Activated CD8-positive, alpha-beta memory T cell treated with anti-CD3 and anti-CD28 coated beads for 36 hours (primary cell): ENCODE data around the gene NFAM1. TPM values are rescaled to one million over a fixed set of nuclear protein-coding genes. Genes with fewer than 3 reads are reported as not detected.

ENCODE experiments used
- CTCF ChIA-PET: fragments of 350-600 bp; sonication (Branson Sonifier 250); formaldehyde crosslinking; loops from one replicate; lab custom pipeline; 2021; ENCODE audit warnings: antibody characterized with exemption; lab: Charles Lee
- POLR2A ChIA-PET: fragments of 350-600 bp; sonication (Branson Sonifier 250); formaldehyde crosslinking; loops from one replicate; lab custom pipeline; 2021; ENCODE audit warnings: antibody characterized with exemption; lab: Charles Lee
- total RNA-seq, 2 experiments: library from RNA; stranded (reverse); gene quantifications; one replicate each; pipeline ENCODE4 v1.2.3, GENCODE V29; 2021

The NFAM1 gene
- total RNA-seq, 2 experiments from 2014 or later: 0.10 to 0.13 TPM

DNA sequence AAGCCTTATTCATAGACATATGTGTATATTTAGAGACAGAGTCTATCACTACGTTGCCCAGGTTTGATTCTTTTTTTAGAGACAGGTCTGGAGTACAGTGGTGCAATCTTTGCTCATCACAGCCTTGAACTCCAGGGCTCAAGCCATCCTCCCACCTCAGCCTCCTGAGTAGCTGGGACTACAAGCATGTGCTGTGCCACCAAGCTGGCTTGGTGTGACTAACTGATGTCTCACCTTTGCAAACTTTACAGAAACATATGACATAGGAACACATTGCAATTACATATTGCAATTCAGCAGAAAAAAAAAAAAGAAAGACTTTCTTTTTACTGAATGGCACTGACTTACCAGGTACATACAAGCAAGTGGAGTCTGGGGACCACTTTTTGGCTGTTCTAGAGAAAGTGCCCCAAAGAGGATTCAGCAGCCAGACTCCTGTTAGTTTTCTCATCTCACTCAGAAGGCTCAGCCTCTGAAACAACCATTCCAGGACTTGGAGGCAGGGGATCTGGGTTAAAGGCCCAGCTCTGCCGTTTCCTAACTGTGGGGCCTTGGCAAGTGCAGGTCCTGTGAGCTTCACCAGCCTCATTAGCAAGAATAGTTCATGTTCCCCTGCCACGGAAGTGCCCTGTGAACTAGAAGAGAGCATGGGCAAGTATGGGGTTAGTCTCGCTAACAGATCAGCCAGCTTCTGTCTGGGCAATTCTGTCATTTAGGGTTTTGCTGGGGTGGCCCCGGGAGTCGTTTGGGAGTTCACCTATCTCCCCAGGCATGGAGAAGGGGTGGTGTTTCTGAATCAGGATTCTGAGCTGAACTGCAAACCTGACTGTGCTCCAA is 11.3 kb upstream of the NFAM1 start:
- ChIA-PET POLR2A (interaction anchor here (0.5 to 2.4 kb wide), 2 partner anchors 273 to 353 kb away, joined by 5 to 9 read pairs; partner anchors contain the start of gene NDUFA6), CTCF (interaction anchor here (0.6 to 3.1 kb wide), 15 partner anchors 7 to 411 kb away, joined by 3 to 17 read pairs (median 4); partner anchors contain the start of gene NDUFA6)

DNA sequence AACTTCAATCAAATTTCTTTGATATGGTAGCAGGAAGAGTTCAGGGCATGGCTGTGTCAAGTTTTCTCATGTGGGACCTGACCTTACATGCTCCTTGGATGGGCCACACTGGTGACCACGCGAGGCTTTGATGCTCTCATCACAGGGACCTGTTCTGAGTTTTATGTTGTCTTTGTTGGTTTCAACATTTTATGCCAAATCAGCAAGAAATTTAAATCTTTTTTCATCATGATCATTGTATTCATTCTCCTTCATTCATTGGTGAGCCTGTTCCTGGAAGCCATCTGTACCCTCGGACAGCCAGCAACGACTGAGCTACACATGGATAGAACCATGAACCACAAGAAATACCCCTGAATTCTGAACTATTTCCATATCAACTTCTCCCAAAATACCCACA is 10.5 kb upstream of the NFAM1 start:
- CTCF ChIA-PET: interaction anchor here (1.3 to 3.1 kb wide), 2 partner anchors 276 to 352 kb away, joined by 4 to 17 read pairs; partner anchors contain the start of gene NDUFA6
- POLR2A ChIA-PET: interaction anchor here (2.4 kb wide), 1 partner anchor 352 kb away, joined by 9 read pairs; the partner anchor contains the start of gene NDUFA6

- POLR2A ChIA-PET: no interaction called here
- CTCF ChIA-PET: no interaction called here
Observed at GRCh38 chr22:42440728-42441127, 8.5 kb upstream of the NFAM1 start.

DNA sequence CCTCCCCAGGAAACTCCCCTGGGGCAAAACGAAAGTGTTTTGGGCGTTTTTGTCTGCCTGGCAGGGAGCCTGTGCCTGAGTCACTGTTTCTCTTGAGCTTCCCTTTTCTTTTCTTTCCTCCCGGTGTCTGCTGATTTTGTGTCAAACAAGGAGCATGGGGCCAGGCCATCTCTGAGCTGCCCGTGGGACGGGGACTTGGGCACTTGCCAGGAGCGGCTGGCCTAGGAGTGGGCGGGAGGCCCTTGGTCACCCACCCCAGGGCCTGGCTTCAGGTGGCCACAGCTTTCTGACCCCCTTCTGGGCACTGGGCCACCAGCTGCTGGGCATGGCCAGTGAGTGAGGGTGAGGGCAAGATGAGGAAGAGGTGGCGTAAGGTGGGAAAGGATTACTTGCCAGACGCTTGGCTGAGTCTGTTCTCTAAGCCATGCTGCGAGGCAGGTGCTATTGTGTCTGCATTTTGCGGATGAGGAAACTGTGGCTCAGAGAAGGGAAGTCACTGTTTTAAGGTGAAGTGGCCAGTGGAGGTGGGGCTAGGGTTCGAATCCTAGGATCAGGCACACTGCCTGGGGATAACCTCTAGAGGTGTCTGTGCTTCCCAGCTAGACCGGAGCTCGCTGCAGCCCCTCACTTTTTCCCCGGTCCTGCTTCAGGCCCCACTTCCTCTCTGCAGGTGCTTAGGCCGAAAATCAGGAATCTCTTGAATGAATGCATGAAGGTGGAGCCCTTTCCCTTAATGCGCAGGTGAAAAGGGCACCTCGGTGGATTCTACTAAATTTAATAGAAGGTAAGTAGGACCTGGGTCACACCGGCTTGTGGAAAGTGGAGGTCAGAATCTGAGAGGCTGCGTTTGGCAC is 7.8 kb upstream of the NFAM1 start:
- CTCF ChIA-PET: interaction anchor here (0.6 to 5.5 kb wide), 4 partner anchors 37 to 483 kb away, joined by 3 to 32 read pairs (median 4); no protein-coding TSS in a partner anchor
- POLR2A ChIA-PET: no interaction called here

DNA sequence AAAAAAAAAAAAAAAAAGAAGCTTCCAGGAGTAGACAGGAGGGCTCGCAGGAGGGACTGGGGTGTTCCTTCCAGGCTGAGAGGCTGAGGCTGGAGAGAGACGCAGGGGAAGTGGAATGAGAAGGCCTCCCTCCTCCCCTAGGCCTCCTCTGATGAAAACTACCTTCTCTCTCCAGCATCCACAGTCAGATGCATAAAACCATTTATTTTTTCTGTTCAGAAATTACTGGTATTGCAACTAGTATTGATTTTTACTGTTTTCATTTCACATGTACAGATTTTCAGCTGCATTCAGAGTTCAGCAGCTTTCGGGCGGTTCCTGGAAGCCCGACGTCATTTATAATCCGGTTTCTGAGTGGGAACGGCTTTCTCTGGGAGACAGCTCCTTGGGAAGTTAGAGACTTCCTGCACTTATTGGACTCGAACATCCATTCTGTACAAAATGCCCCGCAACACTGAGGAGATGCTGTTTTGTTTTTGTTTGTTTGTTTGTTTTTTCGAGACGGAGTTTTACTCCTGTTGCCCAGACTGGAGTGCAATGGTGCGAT is 6.9 kb upstream of the NFAM1 start:
- POLR2A ChIA-PET: interaction anchor here (0.7 kb wide), 1 partner anchor 266 kb away, joined by 3 read pairs; no protein-coding TSS in a partner anchor
- CTCF ChIA-PET: interaction anchor here (1.1 to 5.5 kb wide), 3 partner anchors 37 to 349 kb away, joined by 3 to 32 read pairs (median 10); partner anchors contain the start of gene NDUFA6

- CTCF ChIA-PET: interaction anchor here (0.5 to 5.5 kb wide), 6 partner anchors 185 to 348 kb away, joined by 3 to 32 read pairs (median 4); partner anchors contain the start of gene NDUFA6
Observed at GRCh38 chr22:42438293-42438650, 6.1 kb upstream of the NFAM1 start.

GRCh38 chr22:42437488-42438292 is 5.5 kb upstream of the NFAM1 start:
- CTCF ChIA-PET: interaction anchor here (0.5 to 5.5 kb wide), 9 partner anchors 185 to 347 kb away, joined by 3 to 32 read pairs (median 4); partner anchors contain the start of gene NDUFA6
- POLR2A ChIA-PET: interaction anchor here (0.8 kb wide), 1 partner anchor 347 kb away, joined by 3 read pairs; the partner anchor contains the start of gene NDUFA6

More at GRCh38 chr22:42438293-42438650, 6.1 kb upstream of the NFAM1 start:
- POLR2A ChIA-PET: interaction anchor here (0.8 kb wide), 1 partner anchor 347 kb away, joined by 3 read pairs; the partner anchor contains the start of gene NDUFA6

GRCh38 chr22:42436404-42436803 is 4.2 kb upstream of the NFAM1 start:
- ChIA-PET POLR2A (no interaction called here), CTCF (interaction anchor here (0.6 to 5.5 kb wide), 8 partner anchors 8 to 476 kb away, joined by 3 to 32 read pairs (median 4); partner anchors contain the start of gene NDUFA6)

- ChIA-PET CTCF (interaction anchor here (0.7 to 5.5 kb wide), 4 partner anchors 265 to 738 kb away, joined by 3 to 32 read pairs (median 4); no protein-coding TSS in a partner anchor), POLR2A (no interaction called here)
Observed at GRCh38 chr22:42434748-42435425, 2.7 kb upstream of the NFAM1 start.

- POLR2A ChIA-PET: no interaction called here
- CTCF ChIA-PET: interaction anchor here (1.5 kb wide), 1 partner anchor 343 kb away, joined by 4 read pairs; no protein-coding TSS in a partner anchor
Observed at GRCh38 chr22:42433754-42434682, 1.8 kb upstream of the NFAM1 start.

- POLR2A ChIA-PET: no interaction called here
Observed at GRCh38 chr22:42432818-42433217, 615 bp upstream of the NFAM1 start.

GRCh38 chr22:42431401-42432019 is 693 bp downstream of the NFAM1 start:
- CTCF ChIA-PET: no interaction called here
- POLR2A ChIA-PET: no interaction called here

More at GRCh38 chr22:42432818-42433217, 615 bp upstream of the NFAM1 start:
- CTCF ChIA-PET: no interaction called here

GRCh38 chr22:42430528-42431125 is 1.6 kb downstream of the NFAM1 start:
- ChIA-PET POLR2A (no interaction called here), CTCF (interaction anchor here (0.6 kb wide), 1 partner anchor 43 kb away, joined by 3 read pairs; no protein-coding TSS in a partner anchor)

DNA sequence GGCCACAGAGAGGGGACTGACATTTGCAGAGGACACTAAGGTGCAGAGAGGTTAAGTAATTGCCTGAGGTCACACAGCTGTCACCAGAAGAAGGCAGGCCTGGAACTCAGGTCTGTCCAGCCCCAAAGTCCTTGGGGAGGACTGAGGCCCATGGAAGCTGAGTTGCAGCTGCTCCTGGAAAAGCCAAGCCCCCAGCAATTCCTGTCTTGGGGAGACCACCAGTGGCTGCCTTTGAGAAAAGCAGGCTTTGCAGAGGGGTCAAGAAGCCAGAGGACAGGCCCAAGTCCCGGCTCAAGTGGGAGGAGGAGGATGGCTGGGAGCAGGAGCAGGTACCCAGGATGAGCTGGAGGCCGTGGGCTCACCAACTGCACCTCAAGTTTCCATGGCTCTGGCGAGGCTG is 3.4 kb downstream of the NFAM1 start:
- ChIA-PET CTCF (no interaction called here), POLR2A (no interaction called here)

- POLR2A ChIA-PET: no interaction called here
- CTCF ChIA-PET: no interaction called here
Observed at GRCh38 chr22:42428025-42428424, 4.2 kb downstream of the NFAM1 start.
